Amniotic epithelial cell (primary cell): Measurements from ENCODE around the gene ANKRD24.
"Not testable (repeated sequence)": the region's sequence is repeated elsewhere in the genome, so short reads cannot be mapped to it uniquely, and the experiment has no call there.

Experiments used
- DNase-seq: peaks from one replicate; pipeline ENCODE4 v3.0.0-alpha.2; 2010; ENCODE audit warnings: low read depth

ANKRD24 gene

GRCh38 chr19:4267901-4268815, 85.7 kb downstream of the ANKRD24 start:
- no peak for DNase-seq

GRCh38 chr19:4268816-4269430, 86.4 kb downstream of the ANKRD24 start:
- DNase-seq, result no peak

- DNase-seq, result no peak
Measured at GRCh38 chr19:4272894-4273293, 90.4 kb downstream of the ANKRD24 start.

DNA sequence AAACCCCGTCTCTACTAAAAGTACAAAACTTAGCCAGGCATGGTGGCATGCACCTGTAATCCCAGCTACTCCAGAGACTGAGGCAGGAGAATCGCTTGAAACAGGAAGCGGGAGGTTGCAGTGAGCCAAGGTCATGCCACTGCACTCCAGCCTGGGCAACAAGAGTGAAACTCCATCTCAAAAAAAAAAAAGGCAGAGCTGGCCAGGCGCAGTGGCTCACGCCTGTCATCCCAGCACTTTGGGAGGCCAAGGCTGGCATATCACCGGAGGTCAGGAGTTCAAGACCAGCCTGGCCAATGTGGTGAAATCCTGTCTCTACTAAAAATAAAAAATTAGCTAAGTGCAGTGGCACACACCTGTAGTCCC, 91.8 kb downstream of the ANKRD24 start:
- DNase-seq, result not testable (repeated sequence)
